ENCODE data around the gene LRCH1. TPM values are rescaled to one million over a fixed set of nuclear protein-coding genes. Genes with fewer than 3 reads are reported as not detected.

LRCH1 gene
- total and polyA plus RNA-seq, 4 donors = 2.6 to 6.6 (median 3.4) TPM

DNA sequence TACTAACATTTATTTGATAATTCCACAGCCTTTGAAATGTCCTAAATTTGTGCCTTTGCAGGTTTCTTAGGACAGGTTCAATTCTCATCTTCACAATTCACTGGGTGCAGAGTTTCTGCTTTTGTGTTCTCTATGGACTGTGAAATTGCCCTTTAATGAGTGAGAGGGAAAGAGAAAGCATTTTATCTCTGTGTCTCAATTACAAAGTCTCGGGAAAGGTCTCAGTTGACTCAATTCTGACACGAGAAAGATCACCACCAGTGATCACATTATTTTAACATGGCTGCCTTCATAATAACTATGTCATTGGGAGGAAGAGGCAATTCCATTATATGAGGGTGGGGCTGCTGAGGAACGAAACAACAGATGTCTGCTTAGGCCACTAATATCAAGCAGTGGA lies 26.2 kb upstream of the LRCH1 start:
- Histone ChIP-seq H3K36me3 (ENCODE audit: control insufficient read depth in 4 of 4, insufficient read depth in 3 of 4, low read depth in 1 of 4, low read length in 3 of 4) (no peaks in the 10 kb centered on the region), H3K9me3 (ENCODE audit: control insufficient read depth in 4 of 4, low read length in 3 of 4) (no peaks in the 10 kb centered on the region), H3K4me1 (ENCODE audit: control insufficient read depth in 4 of 4, insufficient read depth in 4 of 4, low read length in 3 of 4) (peaks cover 0 to 4% (median 0%) of the 10 kb centered on the region in 4 donors), H3K4me3 (ENCODE audit: low read depth in 1 of 3, low read length in 3 of 3) (no peak overlapping the region), H3K9ac (ENCODE audit: low read depth in 1 of 2, low read length in 2 of 2) (no peak overlapping the region), H3K27ac (ENCODE audit: low read depth in 1 of 2, low read length in 2 of 2) (no peak overlapping the region), H3K27me3 (ENCODE audit: control insufficient read depth in 4 of 4, insufficient read depth in 4 of 4, low read length in 3 of 4) (no peaks in the 10 kb centered on the region)
- no peak for TF ChIP-seq ATF3 (IDR thresholded peaks at IDR 0.05)
- no peak for TF ChIP-seq NR2F2 (IDR thresholded peaks at IDR 0.05)
- no peak for TF ChIP-seq REST (IDR thresholded peaks at IDR 0.05)
- no peak for TF ChIP-seq HNF4G (IDR thresholded peaks at IDR 0.05)
- no peak for TF ChIP-seq TAF1 (conservative IDR thresholded peaks at IDR 0.05)
- TF ChIP-seq SP1 (IDR thresholded peaks at IDR 0.05) = no peak
- TF ChIP-seq RXRA (IDR thresholded peaks at IDR 0.05) = no peak
- no peak for TF ChIP-seq JUND (IDR thresholded peaks at IDR 0.05)
- no peak for TF ChIP-seq FOXA2 (IDR thresholded peaks at IDR 0.05)
- no peak for TF ChIP-seq RAD21 (IDR thresholded peaks at IDR 0.05)
- no peak for TF ChIP-seq FOXA1 (IDR thresholded peaks at IDR 0.05)
- TF ChIP-seq MAX (IDR thresholded peaks at IDR 0.05) = no peak
- TF ChIP-seq, protein P1, sequence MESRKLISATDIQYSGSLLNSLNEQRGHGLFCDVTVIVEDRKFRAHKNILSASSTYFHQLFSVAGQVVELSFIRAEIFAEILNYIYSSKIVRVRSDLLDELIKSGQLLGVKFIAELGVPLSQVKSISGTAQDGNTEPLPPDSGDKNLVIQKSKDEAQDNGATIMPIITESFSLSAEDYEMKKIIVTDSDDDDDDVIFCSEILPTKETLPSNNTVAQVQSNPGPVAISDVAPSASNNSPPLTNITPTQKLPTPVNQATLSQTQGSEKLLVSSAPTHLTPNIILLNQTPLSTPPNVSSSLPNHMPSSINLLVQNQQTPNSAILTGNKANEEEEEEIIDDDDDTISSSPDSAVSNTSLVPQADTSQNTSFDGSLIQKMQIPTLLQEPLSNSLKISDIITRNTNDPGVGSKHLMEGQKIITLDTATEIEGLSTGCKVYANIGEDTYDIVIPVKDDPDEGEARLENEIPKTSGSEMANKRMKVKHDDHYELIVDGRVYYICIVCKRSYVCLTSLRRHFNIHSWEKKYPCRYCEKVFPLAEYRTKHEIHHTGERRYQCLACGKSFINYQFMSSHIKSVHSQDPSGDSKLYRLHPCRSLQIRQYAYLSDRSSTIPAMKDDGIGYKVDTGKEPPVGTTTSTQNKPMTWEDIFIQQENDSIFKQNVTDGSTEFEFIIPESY (IDR thresholded peaks at IDR 0.05) = no peak
- TF ChIP-seq HNF4A (conservative IDR thresholded peaks at IDR 0.05) = no peak
- TF ChIP-seq YY1 (IDR thresholded peaks at IDR 0.05) = no peak
- no peak for DNase-seq (ENCODE audit: low spot score)
- WGBS = 70% methylated on average over 3 of the region's 3 CpGs

- 85% methylated on average over 2 of the region's 2 CpGs for WGBS
- DNase-seq (ENCODE audit: low spot score) = no peak
Observed at GRCh38 chr13:46527237-46527636, 25.7 kb upstream of the LRCH1 start.

More at GRCh38 chr13:46527237-46527636, 25.7 kb upstream of the LRCH1 start:
- Histone ChIP-seq H3K27me3 (ENCODE audit: control insufficient read depth in 4 of 4, insufficient read depth in 4 of 4, low read length in 3 of 4) (no peaks in the 10 kb centered on the region), H3K4me3 (ENCODE audit: low read depth in 1 of 3, low read length in 3 of 3) (no peak overlapping the region), H3K9me3 (ENCODE audit: control insufficient read depth in 4 of 4, low read length in 3 of 4) (no peaks in the 10 kb centered on the region), H3K4me1 (ENCODE audit: control insufficient read depth in 4 of 4, insufficient read depth in 4 of 4, low read length in 3 of 4) (peaks cover 0 to under 1% (median 0%) of the 10 kb centered on the region in 4 donors), H3K27ac (ENCODE audit: low read depth in 1 of 2, low read length in 2 of 2) (no peak overlapping the region), H3K36me3 (ENCODE audit: control insufficient read depth in 4 of 4, insufficient read depth in 3 of 4, low read depth in 1 of 4, low read length in 3 of 4) (no peaks in the 10 kb centered on the region), H3K9ac (ENCODE audit: low read depth in 1 of 2, low read length in 2 of 2) (no peak overlapping the region)
- TF ChIP-seq HNF4A (conservative IDR thresholded peaks at IDR 0.05) (no peak), RAD21 (IDR thresholded peaks at IDR 0.05) (no peak), TAF1 (conservative IDR thresholded peaks at IDR 0.05) (no peak), FOXA2 (IDR thresholded peaks at IDR 0.05) (no peak), GABPA (IDR thresholded peaks at IDR 0.05 in 1 of 2, conservative IDR thresholded peaks at IDR 0.05 in 1 of 2) (no peak), YY1 (IDR thresholded peaks at IDR 0.05) (no peak), REST (IDR thresholded peaks at IDR 0.05) (no peak), RXRA (IDR thresholded peaks at IDR 0.05) (no peak), HNF4G (IDR thresholded peaks at IDR 0.05) (no peak), FOXA1 (IDR thresholded peaks at IDR 0.05) (no peak), ATF3 (IDR thresholded peaks at IDR 0.05) (no peak)
